Kidney epithelial cell (primary cell): Measurements from ENCODE around the gene ANKH. TPM values are rescaled to one million over a fixed set of nuclear protein-coding genes. Genes with fewer than 3 reads are reported as not detected.

Source experiments
- DNase-seq: peaks from one replicate; pipeline ENCODE4 v3.0.0-alpha.2; 2010; ENCODE audit warnings: low read depth
- H3K27me3 ChIP-seq: 2 replicates; pipeline ENCODE4 v1.6.0; 2011; ENCODE audit warnings: low read length; ENCODE audit not compliant: control insufficient read depth, insufficient read depth
- H3K36me3 ChIP-seq: 2 replicates; pipeline ENCODE4 v1.5.1; 2011; ENCODE audit warnings: low read length; ENCODE audit not compliant: control insufficient read depth, insufficient read depth
- H3K4me3 ChIP-seq: 2 replicates; pipeline ENCODE4 v1.5.1; 2011; ENCODE audit warnings: low read depth, mild to moderate bottlenecking, control low read depth, low read length
- CTCF ChIP-seq: IDR thresholded peaks from 2 replicates; pipeline ENCODE4 v1.5.1; 2011; ENCODE audit warnings: mild to moderate bottlenecking, moderate library complexity, low read length, control low read depth, inconsistent platforms; ENCODE audit not compliant: insufficient read depth, poor library complexity, severe bottlenecking
- total RNA-seq: library from RNA; depleted of rRNA; stranded (reverse); fragments of >200 nt; gene quantifications from 2 replicates; pipeline ENCODE4 v1.2.3, GENCODE V29; 2015

ANKH gene
- total RNA-seq, 1 donor from 2014 or later, result 15.8 TPM

- no peak for DNase-seq
- H3K36me3 ChIP-seq, result peaks cover 4% of the 10 kb centered on the region
Observed at GRCh38 chr5:14712131-14712530, 159.4 kb downstream of the ANKH start.

GRCh38 chr5:14710313-14710994 is 161.1 kb downstream of the ANKH start:
- no peak for DNase-seq
- H3K4me3 ChIP-seq, result no peak overlapping the region
- no peak for TF ChIP-seq CTCF
- peaks cover 4% of the 10 kb centered on the region for H3K36me3 ChIP-seq
- no peaks in the 10 kb centered on the region for H3K27me3 ChIP-seq

More at GRCh38 chr5:14712131-14712530, 159.4 kb downstream of the ANKH start:
- TF ChIP-seq CTCF, result no peak
- H3K27me3 ChIP-seq, result no peaks in the 10 kb centered on the region
- H3K4me3 ChIP-seq, result no peak overlapping the region

- H3K36me3 ChIP-seq, result peaks cover 3% of the 10 kb centered on the region
- H3K4me3 ChIP-seq, result no peak overlapping the region
- no peak for DNase-seq
- no peaks in the 10 kb centered on the region for H3K27me3 ChIP-seq
- TF ChIP-seq CTCF, result no peak
Observed at GRCh38 chr5:14708551-14708950, 163.0 kb downstream of the ANKH start.

- DNase-seq, result no peak
- TF ChIP-seq CTCF, result no peak
- Histone ChIP-seq H3K36me3 (peaks cover 3% of the 10 kb centered on the region), H3K27me3 (no peaks in the 10 kb centered on the region), H3K4me3 (no peak overlapping the region)
Observed at GRCh38 chr5:14707811-14708390, 163.7 kb downstream of the ANKH start.

GRCh38 chr5:14706615-14707021 is 165.0 kb downstream of the ANKH start:
- Histone ChIP-seq H3K36me3 (peaks cover 3% of the 10 kb centered on the region), H3K27me3 (no peaks in the 10 kb centered on the region), H3K4me3 (no peak overlapping the region)
- no peak for DNase-seq
- TF ChIP-seq CTCF, result no peak
